ENCODE results near the gene PTCH2.
"Not testable (repeated sequence)": the region's sequence is repeated elsewhere in the genome, so short reads cannot be mapped to it uniquely, and the experiment has no call there.

Gene PTCH2

GRCh38 chr1:44839576-44839975, 3.5 kb downstream of the PTCH2 start:
- no peak for DNase-seq

DNA sequence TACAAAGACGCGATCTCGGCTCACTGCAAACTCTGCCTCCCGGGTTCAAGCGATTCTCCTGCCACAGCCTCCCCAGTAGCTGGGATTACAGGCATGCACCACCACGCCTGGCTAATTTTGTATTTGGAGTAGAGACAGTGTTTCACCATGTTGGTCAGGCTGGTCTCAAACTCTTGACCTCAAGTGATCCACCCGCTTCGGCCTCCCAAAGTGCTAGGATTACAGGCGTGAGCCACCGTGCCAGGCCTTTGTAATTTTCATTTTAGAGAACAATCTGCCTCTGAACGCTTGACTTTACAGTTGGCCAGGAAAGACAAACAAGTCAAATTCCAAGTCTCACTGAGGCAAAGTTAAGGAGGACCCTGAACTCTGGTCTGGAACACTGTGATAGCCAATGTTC, 4.8 kb downstream of the PTCH2 start:
- not testable (repeated sequence) for DNase-seq

- no peak for DNase-seq
These were observed 7.0 kb downstream of the PTCH2 start for GRCh38 chr1:44835738-44836675.

- no peak for DNase-seq
These were observed 8.7 kb downstream of the PTCH2 start for GRCh38 chr1:44834328-44834727.

GRCh38 chr1:44832056-44832705, 10.9 kb downstream of the PTCH2 start:
- DNase-seq = no peak

DNA sequence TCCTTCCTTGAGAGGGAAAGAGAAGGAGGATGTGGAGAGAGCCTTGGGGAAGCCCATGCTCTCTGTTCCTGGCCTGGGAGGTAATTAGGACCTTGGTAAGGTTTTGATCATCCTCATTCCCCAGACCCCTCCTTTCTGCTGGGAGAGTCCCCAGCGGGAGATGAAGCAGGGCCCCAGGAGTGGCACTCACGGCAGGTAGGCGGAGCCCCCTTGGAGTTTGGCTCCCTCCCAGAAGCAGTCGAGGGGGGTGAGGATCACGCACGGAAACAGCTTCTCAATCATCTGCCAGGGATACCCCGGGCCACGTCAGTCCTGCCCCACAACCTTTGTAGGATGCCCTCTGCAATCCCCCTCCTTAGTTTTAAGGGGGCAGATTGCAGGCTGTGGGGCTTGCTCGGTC, 11.5 kb downstream of the PTCH2 start:
- no peak for DNase-seq

- DNase-seq = no peak
These were observed 12.2 kb downstream of the PTCH2 start for GRCh38 chr1:44830900-44831304.

- no peak for DNase-seq
These were observed 13.3 kb downstream of the PTCH2 start for GRCh38 chr1:44829506-44830384.

- DNase-seq = no peak
These were observed 14.1 kb downstream of the PTCH2 start for GRCh38 chr1:44828841-44829440.

- DNase-seq = no peak
These were observed 14.9 kb downstream of the PTCH2 start for GRCh38 chr1:44828003-44828651.

DNA sequence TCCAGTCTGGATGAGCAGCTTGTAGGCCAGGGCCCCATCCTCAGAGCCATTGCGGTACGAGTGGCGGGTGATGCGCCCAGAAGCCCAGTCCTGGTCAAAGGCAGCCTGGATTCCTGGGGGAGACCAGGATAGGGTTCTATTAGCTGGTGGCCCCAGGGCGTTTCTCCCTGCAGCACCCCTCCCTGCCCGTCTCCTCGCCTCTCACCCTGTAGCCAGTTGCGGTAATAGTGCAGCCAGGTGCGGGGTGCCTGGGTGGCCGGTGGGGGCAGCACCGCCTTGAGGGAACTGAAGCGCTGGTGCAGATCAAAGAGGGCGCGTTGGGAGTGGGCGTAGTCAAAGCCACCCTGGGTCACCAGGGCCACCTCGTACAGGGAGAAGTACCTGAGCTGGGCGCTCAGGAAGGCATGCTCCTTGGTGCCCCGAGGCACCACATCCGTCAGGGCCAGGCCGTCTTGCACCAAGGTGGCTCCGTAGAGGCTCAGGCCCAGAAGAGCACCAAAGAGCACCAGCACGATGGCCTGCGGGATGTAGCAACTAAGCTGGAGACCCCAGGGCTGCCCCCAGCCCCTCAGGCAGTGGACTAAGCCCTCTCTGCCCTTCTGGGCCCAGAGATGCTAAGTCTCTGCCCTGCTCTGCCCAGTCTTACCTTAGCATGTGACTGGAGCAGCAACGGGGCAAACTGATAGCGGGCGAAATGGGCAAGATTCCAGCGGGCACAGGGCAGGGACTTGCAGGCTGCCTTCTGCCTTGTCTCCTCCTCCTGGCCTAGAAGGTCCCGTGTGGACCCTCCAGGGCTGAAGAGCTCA, 15.7 kb downstream of the PTCH2 start:
- DNase-seq = no peak

DNA sequence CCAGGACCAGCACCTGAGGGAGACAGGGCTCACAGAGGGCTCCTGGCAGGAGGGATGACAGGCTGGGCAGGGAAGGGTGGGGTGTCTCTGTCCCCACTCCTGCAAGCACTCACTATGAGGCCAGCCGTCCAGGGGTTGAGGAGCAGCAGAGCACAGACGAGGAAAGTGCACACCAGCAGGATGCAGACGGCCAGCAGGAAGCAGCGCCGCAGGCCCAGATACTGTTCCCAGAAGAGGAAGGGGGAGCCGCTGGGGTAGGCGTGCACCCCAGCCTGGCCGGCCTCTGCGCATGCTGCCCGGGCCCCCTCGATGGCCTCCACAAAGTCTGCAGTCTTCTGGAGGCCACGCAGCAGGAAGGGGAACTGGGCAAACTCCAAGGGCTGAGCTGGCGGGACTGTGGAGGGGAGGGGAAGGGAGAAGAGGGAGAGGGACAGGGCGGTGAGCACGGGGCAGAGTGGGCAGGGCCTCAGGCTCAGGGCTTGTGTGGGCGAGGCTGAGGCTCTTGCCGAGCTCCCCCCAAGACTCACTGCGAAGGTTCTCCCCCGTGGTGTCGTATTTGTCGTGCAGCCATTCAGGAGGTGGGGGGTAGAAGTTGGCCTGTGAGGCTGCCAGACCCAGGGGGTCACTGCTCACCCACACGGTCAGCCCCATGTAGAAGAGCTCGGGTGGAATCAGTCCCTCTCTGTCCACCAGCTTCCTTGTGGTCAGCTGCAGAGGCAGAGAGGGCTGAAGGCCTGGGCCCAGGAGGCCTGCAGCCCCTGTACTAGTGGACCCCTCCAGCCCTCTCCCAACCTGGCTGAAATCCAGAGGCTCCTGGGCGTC, 16.5 kb downstream of the PTCH2 start:
- DNase-seq = no peak

GRCh38 chr1:44824392-44824791, 18.7 kb downstream of the PTCH2 start:
- not testable (repeated sequence) for DNase-seq

DNA sequence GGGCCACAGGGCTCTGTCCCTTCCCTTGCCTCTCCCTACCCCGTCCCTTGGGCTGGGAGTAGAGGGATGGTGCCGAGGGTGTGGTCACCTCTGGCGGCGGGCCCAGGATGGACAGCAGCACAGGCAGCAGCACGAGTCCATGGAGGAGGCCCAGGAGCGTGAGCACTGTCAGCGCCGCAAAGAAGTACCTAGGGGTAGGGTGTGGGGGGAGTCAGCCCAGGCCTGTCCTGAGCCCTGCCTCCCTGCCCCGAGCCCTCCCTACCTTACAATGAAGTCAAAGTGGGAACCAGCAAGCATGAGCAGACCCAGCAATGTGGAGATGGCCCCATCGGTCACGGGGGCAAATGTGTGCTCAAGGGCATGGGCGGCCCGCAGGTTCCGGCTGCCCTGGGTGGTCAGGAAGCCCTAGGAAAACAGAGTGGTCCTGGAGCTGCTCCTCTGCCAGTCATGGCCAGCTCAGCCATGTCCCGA, 20.0 kb downstream of the PTCH2 start:
- no peak for DNase-seq

DNA sequence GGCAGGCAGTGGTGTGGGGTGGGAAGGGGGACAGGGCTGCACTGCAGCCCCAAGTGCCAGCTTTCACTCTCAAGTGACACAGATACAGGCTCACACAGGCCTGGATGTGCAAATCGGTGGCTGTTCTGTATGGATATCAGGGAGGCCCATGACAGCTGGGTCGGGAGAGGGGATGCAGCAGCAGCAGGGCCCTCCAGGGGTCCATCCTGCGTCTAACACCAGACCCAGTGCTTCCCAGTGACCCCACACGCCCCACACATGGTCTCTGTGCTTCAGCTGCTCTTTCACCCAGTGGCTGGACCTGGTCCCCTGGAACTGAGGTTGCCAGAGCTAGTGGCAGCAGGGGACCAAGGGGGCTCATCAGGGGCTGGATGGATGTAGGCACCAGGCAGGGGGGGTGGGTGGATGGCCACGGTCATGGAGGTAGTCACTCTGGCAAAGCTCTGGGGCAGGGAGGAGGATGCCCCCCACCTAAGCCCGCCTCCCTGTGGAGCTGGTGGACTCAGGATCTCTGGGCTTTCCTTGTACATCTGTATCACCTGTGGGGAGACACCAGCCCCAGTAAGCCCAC, 20.8 kb downstream of the PTCH2 start:
- DNase-seq = no peak

GRCh38 chr1:44821240-44821715, 21.8 kb downstream of the PTCH2 start:
- DNase-seq = no peak

DNA sequence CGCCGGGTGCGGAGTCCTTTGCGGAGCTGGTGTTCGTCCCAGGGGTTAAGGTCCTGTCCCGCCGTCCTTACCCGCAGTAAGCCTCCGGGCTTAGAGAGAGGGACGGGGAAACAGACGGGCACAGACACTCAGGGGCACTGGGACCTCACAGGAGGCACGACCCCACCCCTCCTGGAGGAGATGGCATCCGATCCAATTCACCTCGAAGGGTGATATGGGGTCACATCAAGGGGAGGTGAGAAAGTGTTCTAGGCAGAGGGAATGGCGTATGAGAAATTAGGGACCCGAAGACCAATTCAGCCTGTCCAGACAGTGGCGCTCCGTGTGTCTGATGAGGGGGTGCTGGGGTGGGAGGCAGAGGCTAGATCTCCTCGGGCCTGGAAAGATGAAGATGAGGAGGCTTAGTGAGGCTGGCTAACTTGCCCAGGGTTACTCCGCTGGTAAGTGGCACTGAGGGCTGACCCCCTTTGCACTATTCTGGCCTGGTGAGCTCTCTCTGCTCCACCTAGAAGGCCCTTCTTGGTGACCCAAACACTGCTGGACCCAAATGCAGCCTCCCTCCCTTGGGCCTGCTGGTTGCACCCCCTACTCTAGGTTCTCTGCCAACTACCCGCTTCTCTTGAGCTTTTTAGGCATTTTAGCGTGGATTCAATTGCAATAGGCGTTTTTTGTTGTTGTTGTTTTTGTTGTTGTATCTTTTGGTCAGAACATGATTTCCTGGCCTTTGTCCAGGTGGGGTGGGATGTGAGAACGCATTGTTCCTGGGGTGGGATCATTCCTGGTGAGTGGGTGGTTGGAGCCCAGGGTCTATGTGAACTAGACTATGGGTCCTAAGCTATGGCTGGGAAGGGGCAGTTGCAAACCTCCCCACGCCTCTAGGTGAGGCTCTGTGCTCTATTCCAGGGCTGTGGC, 22.5 kb downstream of the PTCH2 start:
- DNase-seq = no peak

- no peak for DNase-seq
These were observed 23.3 kb downstream of the PTCH2 start for GRCh38 chr1:44819608-44820327.

Measured in NCI-H1436 treated with DMSO at 0.1 percent for 48 hours (cell line).